ENCODE measurements around the gene TRAF3.
"Not testable (repeated sequence)": the region's sequence is repeated elsewhere in the genome, so short reads cannot be mapped to it uniquely, and the experiment has no call there.

Gene TRAF3

DNA sequence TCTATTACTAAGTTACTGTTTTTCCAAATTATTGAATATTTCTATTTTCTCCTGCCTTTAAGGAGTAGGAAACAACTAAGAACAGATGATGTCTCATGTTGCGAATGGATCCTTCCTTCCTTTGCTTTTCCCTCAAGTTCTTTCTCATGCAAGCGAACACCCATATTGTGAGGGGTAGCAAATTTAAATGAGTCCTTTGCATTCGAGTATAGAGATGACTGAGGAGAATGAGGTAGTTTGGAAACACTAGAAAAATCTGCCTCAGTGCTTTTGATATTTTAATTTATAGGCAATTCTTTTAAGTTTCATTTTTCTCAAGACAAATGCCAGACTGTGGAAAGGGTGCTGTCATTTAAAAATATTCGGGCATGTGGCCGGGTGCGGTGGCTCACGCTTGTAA is 56.1 kb downstream of the TRAF3 start:
- no peak for DNase-seq

DNA sequence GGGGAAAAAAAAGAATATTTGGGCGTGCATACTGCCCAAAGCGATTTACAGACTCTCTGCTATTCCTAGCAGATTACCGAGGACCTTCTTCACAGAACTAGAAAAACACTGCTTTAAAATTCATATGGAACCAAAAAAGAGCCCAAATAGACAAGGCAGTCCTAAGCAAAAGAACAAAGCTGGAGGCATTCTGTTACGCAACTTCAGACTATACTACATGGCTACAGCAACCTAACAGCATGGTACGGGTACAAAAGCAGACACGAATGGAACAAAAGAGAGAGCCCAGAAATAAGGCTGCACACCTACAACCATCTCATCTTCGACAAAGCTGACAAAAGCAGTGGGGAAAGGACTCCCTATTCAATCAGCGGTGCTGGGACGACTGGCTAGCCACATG is 56.7 kb downstream of the TRAF3 start:
- no peak for DNase-seq

DNA sequence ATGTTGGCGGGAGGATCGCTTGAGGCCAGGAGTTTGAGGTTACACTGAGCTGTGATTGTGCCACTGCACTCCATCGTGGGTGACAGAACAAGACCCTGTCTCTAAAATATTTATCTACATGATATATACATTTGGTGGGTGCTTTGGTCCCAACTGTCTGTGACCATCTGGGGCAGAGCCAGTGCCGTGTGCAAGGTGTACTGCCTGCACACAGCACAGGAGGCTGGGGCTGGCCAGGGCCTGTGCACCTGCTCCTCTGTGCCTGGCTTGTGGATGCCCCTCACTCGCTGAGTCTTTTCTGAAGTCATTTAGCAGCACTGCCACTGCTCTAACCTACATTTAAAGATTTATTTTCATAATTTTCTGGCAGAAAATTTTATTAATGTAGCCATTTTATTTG is 58.7 kb downstream of the TRAF3 start:
- DNase-seq, result no peak

DNA sequence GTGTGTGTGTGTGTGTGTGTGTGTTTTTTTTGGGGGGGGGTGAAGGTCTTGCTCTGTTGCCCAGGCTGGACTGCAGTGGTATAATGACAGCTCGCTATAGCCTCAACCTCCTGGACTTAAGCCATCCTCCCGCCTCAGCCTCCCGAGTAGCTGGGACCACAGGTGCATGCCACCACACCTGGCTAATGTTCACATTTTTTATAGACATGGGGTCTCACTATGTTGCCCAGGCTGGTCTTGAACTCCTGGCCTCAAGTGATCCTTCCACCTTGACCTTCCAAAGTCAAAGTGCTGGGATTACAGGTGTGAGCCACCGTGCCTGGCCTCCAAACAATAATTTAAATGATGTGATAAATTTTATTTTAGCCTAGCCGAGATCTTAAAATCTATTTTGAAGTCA is 59.9 kb downstream of the TRAF3 start:
- DNase-seq, result not testable (repeated sequence)

DNA sequence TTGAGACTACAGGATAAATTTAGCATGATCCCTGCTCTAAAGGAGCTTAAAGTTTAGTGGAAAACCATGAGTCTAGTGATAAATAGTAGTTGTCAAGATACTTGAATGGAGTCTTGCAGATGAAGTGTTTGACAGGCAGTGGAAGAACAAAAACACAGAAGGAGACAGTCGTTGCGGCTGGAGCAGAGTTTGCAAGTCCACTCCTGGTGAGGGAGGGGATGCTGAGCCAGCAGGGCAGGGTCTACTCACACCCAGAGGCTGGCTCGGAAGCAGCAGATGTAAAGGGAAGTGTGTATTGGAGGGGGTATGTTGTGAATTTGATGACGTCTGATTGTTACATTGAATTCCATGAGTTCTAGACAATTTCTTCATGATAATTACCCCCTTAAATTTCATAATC is 61.3 kb downstream of the TRAF3 start:
- DNase-seq, result no peak

DNA sequence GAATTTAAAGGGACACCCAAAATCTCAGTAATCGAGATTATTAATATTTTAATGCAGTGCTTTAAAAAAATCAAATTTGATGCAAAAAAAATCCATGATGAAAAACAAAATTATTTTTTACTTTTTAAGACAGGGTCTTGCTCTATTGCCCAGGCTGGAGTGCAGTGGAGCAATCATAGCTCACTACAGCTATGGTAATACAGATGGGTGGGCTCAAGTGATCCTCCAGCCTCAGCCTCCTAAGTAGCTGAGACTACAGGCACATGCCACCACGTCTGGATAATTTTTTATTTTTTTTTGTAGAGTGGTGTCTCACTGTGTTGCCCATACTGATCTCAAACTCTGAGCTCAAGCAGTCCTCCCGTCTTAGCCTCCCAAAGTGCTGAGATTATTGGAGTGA is 62.9 kb downstream of the TRAF3 start:
- no peak for DNase-seq

DNA sequence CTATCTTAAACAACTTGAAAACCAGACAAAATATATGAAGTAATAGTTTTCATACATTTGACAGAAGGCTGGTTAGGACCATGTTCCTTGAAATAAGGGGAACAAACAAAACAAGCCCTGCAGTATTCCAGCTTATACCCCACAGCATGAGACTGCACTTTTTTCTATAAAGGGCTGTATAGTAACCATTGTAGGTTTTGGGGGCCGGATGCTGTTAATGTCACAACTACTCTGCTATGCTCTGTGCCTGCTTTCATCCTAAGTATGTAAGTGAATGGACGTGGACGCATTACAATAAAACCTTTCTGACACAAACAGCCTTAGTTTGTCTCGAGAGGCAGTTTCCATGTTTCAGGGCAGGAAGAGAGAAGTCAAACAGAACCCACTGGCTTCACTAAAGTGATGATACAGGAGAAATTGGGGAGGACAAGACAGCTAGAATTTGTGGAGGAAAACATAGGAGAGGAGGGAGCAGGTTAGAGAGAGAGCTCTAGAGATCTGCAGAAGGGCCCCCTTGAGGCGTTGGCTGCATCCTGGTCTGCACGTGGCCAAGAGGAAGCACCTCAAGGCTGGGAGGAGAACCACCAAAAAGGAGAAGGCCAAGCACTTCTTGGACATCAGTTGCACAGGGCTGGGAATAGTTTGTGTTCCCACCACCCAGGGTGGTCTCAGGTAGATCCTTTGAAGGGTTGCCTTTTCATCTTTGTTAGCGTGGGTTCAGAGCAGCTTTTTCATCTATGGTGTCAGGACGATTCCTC is 63.7 kb downstream of the TRAF3 start:
- DNase-seq, result no peak

DNA sequence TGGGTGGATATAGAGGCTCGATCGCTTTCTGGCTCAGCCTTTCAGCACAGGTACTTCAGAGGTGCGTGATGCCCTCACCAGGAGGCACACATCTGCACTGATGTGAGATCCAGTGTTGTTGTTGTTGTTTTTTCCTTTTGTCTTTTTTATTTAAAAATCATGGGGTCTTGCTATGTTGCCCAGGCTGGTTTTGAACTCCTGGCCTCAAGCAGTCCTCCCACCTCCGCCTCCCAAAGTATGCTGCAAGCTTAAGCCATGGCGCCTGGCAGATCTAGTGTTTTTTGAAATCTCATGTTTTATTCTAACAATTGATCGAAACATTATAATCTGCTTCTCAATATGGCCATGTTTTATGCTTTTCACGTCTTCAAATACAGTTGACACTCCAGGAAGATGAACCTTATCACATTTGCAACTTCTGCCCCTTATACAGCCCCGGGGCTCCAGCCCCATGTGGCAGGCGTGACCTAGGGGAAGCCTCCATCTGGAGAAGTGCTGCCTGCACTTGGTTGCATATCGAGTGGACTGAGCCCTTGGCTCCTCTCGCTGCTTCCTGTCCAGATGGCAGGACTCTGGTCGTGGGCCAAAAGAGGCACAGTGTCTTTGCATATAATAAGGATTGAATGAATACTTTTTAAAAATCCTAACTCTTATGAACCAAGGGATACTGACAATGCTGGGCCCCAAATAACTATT is 71.7 kb downstream of the TRAF3 start:
- DNase-seq, result no peak

DNA sequence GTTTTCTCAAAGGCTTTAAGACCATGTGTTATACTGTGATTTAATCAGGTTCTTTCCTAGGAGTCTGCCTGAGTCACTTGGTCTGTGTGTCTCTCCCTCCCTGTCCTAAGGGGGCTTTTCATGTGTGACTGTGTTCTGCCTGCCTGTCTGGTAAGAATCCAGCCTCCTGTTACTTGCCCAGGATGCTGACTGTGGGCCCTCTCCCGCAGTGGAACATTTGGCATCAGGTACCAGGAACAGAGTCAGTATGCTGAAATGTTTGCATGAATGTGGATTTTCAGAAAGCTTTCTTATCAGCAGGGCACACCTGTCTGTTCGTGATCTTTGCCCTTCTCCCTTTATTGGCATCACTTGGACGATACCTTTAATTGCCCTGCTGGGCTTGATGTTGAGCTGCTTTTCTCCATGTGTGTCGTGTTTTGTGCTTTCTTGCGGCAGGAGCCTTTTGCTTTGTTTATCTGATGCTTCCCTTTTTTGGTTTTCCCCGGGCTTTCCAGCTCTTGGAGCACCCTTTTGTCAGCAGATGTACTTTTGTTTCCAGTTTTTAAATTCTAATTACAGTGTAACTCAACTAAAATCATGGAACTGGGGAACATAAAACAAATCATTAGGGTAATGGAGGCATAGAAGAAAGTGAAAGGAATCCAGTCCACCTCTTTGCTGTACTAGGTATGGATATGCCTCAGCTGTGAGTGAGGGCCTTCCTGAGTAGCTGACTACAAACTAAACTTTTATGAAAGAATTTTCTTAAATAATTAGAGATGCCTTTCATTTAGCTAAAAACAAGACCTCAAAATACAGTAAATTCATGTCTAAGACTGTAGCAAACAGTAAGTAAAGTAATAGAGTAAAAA is 72.5 kb downstream of the TRAF3 start:
- no peak for DNase-seq

DNA sequence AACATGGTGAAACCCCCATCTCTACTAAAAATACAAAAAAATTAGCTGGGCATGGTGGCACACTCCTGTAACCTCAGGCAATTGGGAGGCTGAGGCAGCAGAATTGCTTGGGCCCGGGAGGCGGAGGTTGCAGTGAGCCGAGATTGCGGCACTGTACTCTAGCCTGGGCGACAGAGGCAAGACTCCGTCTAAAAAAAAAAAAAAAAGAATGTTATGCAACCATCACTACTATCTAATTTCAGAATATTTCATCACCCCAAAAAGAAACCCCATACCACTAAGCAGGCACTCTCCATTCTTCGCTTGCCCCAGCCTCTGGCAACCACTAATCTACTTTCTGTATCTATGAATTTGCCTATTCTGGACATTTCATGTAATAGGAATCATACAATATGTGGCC is 76.4 kb downstream of the TRAF3 start:
- DNase-seq, result no peak

DNA sequence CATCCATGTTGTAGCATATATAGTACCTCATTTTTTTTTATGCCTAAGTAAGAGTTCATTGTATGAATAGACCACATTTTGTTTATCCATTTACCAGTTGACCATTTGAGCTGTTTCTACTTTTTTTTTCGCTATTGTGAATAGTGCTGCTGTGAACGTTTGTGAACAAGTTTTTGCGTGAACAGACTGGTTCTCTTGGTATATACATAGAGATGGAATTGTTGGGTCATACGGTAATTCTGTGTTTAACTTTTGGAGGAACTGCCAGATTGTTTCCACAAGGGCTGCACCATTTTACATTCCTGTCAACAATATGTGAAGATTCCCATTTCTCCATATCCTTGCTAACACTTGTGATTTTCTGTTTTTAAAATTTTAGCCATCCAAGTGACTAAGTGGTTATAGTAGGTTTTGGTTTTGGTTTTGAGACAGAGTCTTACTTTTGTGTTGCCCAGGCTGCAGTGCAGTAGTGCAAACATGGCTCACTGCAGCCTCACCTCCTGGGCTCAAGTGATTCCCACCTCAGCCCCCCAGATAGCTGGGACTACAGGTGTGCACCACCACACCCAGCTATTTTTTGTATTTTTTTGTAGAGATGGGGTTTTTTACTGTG is 76.9 kb downstream of the TRAF3 start:
- DNase-seq, result no peak

DNA sequence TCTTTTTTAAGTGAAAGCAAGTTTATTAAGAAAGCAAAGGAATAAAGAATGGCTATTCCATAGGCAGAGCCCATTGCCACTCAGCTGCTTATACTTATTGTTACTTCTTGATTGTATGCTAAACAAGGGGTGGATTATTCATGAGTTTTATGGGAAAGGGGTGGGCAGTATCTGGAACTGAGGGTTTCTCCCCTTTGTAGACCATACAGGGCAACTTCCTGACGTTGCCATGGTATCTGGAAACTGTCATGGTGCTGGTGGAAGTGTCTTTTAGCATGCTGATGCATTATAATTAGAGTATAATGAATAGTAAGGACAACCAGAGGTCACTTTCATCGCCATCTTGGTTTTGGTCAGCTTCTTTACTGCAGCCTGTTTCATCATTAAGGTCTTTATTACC is 78.9 kb downstream of the TRAF3 start:
- no peak for DNase-seq

DNA sequence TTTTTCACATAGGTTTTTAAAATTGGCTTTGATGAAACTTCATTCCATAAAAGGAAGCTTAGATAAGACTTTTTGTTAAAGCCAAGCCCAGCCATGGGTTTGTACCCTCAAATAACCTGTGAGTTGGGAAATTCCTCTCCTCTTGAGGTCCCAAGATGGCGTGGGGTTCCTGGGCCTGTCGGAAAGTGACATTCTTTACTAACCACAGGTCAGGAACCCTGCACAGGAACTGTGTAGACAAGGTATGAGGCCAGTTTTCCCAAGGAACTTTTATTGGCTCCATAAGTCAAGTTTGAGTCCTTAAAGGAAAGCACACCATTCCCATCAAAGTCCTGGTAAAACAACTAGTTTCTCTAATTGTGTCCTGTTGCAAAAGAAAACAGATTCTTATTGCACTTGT is 80.2 kb downstream of the TRAF3 start:
- no peak for DNase-seq

DNA sequence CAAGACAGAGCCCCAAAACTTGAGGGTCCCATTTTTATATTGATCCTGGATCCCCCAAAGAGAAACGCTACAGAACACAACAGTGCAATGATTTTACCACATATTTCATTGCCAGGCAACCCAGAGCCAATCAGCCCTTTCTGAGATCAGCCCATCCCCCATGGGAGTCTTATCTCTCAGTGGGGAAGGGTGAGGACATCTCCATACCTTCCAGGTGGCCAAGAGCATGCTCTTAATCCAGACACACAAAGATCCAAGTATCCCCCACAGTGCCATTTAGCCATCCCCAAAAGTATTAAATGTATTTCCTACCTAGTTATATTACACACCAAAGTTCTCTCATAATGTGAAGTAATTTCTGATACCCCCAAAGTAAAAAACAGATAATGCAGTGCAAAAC is 82.7 kb downstream of the TRAF3 start:
- no peak for DNase-seq

DNA sequence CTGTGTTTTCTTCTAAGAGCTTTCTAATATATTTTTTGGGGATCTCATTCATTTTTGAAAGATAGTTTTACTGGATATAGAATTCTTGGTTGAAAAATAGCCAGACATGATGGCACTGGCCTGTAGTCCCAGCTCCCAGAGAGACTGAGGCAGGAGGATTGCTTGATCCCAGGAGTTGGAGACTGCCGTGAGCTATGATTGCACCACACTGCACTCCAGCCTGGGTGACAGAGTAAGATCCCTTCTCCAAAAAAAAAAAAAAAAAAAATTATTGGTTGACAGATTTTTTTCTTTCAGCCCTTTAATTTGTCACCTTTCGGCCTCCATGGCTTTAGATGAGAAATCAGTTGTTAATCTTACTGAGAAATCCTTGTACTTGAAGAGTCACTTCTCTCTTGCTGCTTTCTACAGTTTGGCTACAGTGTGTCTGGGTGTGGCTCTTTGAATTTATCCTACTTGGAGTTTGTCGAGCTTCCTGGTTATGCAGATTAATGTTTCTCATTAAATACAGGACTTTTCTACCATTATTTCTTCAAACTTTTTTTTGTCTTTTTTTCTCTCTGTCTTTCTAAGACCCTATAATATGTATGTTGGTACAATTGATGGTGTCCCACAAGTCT is 85.0 kb downstream of the TRAF3 start:
- no peak for DNase-seq

DNA sequence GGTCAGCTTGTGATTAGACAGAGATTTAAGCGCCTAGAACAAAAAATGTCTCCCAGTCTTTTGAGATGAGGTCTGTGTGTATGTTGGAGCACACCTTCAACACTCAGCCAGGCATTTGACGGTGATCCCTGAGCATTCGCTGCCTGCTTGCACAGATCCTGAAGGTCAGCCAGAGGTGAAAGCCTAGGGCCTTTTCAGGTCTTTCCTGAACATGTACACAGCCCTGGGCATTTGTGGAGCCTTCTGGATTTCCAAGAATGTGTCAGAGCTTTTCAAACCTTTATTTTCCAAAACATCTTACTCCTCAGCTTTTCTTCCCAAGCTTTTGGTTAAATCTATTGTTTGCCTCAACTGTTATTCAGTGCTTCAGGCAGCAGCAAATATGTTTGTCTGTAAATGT is 86.1 kb downstream of the TRAF3 start:
- no peak for DNase-seq

DNA sequence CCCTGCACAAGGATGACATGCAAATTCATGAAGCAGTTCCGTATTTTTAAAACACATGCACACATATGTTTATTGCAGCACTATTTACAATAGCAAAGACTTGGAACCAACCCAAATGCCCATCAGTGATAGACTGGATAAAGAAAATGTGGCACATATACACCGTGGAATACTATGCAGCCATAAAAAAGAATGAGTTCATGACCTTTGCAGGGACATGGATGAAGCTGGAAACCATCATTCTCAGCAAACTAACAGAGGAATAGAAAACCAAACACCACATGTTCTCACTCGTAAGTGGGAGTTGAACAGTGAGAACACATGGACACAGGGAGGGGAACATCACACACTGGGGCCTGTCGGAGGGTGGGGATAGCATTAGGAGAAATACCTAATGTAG is 88.7 kb downstream of the TRAF3 start:
- not testable (repeated sequence) for DNase-seq

DNA sequence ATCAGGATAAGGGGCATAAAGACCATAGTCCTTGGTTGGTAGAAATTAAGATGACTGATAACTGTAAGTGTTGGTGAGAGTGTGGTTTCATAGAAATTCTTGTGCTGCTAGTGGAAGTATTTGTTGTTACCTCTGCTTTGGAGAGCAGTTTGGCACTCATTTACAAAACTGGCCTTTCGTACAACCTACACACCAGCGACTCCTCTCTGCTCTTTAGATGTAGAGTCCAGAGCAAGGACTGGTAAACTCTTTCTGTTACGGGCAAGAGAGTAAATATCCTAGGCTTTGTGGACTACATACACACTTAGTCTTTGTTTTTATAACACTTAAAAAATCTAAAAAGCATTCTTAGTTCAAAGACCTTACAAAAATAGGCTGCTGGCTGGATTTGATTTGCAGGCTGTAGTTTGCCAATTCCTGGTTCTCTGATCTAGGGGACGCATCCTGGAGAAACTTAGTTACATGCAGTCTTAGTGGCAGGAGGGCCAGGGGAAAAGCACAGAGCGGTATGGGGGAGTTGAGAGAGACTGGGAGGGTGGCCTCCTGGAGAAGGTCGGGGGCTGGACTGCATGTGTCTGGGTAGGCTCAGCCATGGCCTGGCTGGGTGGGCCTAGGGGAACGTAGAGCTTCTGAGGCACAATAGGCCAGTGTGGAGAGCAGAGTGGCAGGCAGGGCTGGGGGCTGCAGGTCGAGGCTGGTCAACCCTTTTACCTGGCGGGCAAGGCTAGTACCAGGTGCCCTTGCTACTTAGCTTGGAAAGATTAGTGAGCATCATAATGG is 89.9 kb downstream of the TRAF3 start:
- DNase-seq, result no peak

DNA sequence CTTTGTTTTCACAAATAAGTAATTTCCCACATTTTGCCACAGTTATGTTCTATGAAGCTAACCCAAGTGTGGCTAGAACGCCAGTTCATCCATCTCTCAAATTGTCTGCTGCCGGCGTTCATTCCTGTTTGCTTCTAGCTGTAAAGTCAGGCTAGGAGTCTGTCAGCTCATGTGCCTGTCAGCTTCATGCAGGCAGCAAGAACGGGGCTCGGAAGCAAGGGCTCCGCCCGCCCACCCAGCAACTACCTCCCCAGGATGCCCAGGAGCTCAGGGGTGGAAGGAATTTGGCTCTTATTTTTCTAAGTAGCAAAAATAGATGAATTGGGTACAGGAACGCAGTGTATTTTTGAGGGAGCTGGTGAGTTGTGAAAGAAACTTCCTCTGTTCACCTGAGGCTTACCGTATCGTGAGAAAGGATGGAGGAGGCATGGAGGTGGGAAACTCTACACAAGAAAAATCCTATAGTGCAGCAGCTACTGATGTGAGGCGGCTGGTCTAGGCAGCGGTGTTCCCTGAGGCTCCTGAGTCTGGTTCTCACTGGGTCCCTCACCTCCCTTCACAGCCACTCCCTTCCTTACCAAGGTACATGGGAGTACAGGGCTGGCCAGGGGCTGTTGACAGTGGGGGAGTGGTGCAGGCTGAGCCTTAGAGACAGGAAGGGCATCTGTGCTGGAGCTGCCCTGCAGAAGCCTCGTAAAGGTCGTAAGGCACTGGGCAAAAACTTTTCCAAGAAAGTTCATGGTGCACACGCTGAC is 90.8 kb downstream of the TRAF3 start:
- DNase-seq, result no peak

DNA sequence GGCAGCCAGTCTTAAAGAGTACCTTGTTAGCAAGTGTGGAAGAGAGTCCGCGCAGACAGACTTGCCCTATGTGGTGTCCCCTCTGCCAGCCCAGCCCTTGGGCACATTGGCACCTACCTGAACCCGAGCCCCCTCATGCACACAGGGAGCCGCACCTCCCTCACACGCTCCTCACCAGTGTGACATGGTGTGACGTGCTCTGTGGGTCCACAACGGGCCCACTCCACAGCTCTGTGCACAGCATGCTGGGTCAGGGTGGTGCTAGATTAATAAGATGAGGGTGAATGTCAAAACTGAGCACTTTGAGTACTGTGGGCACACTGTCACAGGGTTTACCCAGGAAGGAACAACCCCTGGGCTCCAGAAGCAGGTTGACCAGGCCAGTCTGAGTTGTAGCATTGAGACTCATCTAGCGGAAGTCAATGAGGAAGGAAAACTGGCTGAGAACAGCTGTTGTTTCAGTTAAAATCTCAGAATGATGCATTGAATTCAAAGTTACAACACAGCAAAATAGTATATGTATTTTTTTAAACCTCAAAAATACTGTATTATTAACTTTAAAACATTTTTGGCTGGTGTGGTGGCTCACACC is 91.8 kb downstream of the TRAF3 start:
- no peak for DNase-seq

DNA sequence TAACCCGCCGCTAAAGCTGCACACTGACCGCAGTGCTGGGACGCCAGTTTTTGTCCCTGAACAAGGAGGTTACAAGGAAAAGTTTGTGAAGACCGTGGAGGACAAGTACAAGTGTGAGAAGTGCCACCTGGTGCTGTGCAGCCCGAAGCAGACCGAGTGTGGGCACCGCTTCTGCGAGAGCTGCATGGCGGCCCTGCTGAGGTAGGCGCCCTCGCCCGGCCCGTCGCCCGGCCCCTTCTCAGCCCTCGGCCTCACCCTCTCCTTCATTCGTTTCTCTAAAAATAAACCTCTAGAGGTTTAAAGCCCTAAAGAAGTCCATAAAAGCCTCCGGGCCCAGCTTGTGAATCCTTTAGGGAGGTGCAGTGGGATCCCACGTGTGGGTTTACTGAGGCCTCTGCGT is 93.0 kb downstream of the TRAF3 start:
- no peak for DNase-seq

Measured in stimulated activated CD4-positive, alpha-beta T cell treated with anti-CD3 and anti-CD28 coated beads, Interleukin-4, amount 100 ng/mL, for 1 hour (primary cell).